Activated CD8-positive, alpha-beta memory T cell treated with anti-CD3 and anti-CD28 coated beads, Interleukin-2, amount 50 U/mL, for 1 hour (primary cell): ENCODE measurements around the gene CTNNA1.

Source experiments
- DNase-seq: peaks from one replicate; pipeline ENCODE4 v3.0.0-alpha.2; 2020; ENCODE audit errors: extremely low read depth

CTNNA1 gene

DNA sequence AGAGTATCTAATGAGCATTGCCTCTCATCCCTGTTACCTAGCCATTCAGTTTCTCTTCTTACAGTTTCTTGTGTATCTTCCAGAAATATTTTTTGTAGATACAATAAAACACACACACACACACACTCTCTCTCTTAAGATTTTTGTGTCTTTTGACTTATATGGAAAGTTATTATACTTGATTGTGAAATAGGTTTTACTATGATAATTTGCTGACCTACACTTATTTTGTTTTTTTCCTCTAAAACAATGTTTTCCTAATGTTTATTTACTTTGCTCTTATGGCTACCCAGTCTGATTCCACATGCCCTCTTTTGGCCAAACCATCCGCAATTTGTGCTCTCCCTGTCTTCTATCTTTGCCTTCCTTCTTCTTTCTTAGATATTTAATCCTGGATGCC lies 96.7 kb downstream of the CTNNA1 start:
- DNase-seq: no peak

DNA sequence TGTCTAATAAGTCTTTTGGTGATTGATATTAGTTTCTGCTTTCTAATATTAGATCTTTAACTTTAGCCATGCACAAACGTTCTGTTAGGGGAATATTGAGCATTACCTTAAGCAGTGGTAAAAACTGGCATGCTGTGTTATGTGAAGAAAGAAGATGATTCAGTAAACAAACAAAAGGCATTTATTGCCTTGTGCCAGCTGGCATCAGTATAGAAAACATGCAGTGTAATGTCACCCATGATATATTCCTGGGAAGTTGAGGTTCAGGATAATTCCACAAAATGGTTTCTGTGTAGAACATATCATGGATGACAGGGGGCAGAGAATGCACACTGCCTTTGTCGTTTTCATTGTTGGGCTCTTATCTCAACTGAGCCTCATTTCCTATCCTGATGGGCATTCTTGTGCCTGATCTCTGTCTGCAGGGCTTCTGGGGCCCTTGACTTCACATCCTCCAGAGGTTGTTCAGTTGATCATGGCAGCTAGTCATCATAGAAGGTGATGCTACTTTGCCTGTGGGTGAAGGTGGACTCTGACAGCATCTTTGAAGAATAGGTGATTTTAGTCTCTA lies 97.7 kb downstream of the CTNNA1 start:
- DNase-seq: no peak

- DNase-seq: no peak
Observed at GRCh38 chr5:138853132-138853531, 99.9 kb downstream of the CTNNA1 start.

DNA sequence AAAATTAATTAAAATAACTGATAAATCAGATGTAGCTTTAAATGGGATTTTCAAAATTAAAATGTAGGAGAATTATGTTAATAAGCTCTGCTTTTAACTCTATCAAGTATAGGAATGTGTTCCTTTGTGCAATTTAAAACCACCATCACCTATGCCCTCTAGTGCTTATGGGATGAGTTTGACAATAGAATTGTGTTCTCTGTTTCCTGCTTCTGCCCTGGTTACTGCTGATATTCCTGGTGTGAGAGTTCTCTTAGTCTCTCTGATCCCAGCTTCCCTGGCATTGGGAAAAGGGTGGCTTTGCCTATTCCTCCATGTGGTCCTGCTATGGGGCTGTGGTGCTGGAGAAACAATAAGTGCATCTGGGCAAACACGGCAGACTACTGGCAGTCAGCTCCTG lies 113.8 kb downstream of the CTNNA1 start:
- DNase-seq: no peak

DNA sequence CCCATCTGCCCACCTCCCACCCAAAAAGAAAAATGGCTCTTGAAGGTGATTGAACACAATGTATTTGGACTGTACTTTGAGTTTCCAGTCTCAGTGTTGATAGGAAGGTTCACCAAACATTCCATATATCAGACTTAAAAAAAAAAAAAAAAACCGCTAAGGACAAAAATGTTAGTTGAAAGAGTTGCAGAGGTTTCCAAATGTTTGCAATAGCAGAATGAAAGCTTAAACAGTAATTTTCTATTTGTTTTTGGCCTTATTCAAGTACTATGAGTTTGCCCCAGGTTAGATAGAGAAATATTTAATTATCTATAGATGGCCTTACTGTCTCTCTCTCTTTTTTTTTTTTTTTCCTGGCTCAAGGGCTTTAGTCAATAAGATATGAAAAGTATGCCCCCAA lies 115.8 kb downstream of the CTNNA1 start:
- DNase-seq: no peak

- no peak for DNase-seq
Observed at GRCh38 chr5:138869763-138870500, 116.7 kb downstream of the CTNNA1 start.

DNA sequence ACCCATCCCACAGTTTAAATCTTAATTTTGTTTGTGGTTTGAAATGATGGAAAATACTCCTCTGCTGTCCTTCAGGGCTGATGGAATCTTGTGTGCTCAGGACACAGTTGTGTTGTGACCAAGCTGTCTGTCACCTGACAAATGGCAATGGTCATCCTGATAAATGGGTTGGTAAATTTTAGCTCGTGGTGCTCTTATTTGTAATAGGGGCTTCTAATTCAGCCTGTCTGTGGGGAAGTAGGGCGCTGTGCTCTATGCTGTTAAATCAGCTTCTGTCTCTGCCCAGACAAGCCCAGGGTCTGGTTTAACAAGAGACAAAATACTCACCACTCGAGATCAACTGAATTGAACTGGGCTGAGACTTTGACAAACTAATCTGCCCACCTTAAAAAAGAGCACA lies 117.4 kb downstream of the CTNNA1 start:
- DNase-seq: no peak

- no peak for DNase-seq
Observed at GRCh38 chr5:138872841-138873465, 119.7 kb downstream of the CTNNA1 start.

DNA sequence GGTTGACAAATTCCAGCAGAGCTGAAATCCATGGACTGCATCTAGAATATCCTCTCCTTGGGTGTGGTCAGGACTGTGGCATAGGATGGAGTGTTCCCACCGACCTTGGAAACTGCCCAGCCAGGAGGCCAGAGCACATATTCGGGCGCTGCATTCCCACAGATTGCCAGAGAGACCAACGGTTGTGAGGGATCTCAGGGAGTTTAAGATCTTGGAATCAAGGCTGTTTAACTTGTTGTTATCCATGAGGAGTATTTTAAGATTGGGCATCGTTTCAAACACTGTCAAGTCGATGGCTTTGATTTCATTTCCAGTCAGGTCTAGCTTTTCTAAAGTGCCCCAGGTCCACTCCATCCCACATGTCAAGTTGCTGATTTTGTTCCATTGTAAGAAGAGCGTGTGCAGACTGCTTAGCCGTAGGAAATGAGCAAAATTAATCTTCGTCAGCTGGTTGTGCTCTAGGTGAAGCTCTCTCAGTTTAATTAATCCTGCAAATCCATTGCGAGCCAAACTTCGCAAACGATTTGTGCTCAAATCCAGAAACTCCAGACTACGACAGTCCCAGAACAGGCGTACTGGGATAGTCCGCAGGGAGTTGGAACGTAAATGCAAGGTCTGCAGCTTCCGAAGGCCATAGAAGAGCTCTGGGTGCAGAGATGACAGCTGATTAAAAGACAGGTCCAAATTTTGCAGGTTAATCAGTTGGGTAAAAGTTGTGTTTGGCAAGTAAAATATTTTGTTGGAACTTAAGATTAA lies 120.4 kb downstream of the CTNNA1 start:
- no peak for DNase-seq

GRCh38 chr5:138874241-138874640 lies 121.0 kb downstream of the CTNNA1 start:
- no peak for DNase-seq

DNA sequence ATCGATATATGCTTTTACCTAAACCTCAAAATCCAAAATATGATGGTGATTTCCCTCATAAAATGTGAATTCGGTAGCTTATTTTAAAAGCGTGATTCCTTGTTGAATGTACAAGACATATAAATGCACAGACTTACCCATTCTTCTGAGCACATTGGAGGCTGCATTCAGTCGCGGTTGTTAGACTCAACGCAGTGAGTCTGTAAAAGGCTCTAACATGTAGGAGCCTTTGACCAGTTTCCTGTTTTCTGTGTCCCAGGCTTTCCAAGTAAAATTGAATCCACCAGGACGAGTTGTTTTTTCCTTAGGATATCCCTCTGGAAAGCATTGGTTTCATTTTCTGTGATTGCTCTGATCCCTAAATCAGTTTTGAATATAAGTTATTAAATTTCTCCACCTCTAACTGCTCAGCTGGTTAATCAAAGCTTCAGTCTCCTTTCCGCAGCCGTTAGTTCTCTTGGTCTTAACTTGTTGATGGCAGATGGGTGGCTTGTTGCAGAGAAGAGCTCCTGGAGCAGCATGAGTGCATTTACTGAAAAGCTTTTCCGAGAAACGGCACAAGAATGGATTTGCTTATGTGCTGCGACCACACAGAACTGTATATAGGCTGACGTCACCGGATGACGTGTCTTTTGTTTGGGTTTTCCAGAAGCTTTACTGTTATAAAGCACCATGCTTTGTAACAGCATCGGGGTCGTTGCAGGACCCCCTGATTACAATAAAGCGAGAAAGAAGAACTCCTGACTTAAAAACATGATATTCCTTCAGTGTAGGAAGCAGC lies 121.7 kb downstream of the CTNNA1 start, which contains the start of gene LRRTM2:
LRRTM2 (minus strand) TSS at position 565 of the 781 bp plus-strand sequence; CDS start at position 141, 424 bp downstream.
- DNase-seq: no peak

DNA sequence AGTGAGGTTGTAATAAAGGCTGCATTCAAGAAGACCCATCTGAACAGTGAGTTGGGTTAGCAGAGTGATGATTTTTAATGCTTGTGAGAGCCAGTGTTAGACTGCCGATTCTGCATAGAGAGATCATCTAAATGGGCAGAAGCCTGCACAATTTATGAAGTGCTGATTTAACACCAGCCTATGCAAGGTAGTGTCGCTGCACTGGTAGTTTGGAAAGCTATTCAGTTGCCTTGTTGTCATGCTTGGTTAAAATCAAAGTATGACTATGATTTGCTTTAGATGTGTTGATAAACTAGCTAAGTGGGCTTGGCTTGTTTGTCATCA lies 122.3 kb downstream of the CTNNA1 start:
- no peak for DNase-seq

- no peak for DNase-seq
Observed at GRCh38 chr5:138875946-138876345, 122.7 kb downstream of the CTNNA1 start.

DNA sequence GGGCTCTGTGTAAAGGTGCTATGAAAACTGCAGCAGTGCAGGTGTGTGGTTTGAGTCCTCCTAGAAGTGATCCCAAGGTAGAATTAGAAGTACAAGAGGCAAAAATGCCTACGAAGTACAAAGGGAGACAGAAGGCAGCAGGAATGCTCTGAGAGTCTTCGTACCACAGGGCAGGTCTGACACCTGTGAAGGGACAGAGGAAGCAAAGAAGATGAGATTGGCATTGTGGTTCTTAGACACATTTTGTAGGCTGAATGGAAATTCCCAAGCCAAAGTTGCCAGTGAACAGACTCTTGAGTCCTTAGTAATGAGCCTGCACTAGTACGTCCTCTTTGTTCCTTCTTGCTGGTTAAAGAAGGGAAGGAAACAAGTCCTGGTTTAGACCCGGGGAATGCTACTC lies 123.6 kb downstream of the CTNNA1 start:
- no peak for DNase-seq

GRCh38 chr5:138878437-138879235 lies 125.4 kb downstream of the CTNNA1 start:
- no peak for DNase-seq

DNA sequence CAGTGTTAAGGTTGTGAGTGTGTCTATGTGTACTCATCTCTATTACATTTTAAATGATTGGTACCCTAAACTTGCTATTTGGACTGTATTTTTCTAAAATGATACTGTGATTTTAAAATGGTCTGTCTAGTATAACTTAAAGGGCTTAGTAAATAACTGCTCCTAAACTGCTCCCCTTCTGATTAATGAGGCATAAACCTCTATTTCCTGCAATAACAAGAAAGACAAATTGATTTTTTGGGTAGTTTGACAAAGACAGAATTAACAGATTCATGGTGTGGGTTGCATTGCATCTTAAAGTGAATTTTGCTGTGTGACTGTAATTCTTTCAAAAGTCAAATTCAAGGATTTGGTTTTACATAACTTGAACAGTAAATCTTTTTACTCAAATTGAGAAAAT lies 130.0 kb downstream of the CTNNA1 start:
- DNase-seq: no peak

DNA sequence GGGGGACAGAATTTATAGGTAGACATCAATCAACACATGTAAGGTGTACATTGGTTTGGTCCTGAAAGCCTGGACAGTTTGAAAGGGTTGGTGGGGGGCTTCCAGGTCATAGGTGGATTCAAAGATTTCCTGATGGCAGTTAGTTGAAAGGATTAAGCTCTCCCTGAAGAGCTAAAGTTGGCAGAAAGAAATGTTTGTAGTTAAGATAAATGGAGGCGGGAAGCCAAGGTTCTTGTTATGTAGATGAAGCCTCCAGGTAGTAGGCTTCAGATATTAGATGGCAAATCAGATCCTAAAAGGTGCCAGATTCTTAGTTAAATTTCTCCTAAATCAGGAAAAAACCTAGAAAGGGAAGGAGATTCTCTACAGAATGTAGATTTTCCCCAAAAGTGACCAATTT lies 130.9 kb downstream of the CTNNA1 start:
- DNase-seq: no peak

GRCh38 chr5:138884554-138884953 lies 131.3 kb downstream of the CTNNA1 start:
- DNase-seq: no peak

GRCh38 chr5:138889994-138890393 lies 136.8 kb downstream of the CTNNA1 start:
- DNase-seq: no peak

- DNase-seq: no peak
Observed at GRCh38 chr5:138890644-138891043, 137.4 kb downstream of the CTNNA1 start.

GRCh38 chr5:138895918-138896317 lies 142.7 kb downstream of the CTNNA1 start:
- no peak for DNase-seq
